Activated naive CD4-positive, alpha-beta T cell treated with anti-CD3 and anti-CD28 coated beads, Interleukin-2, amount 50 U/mL, for 72 hours (primary cell): ENCODE results near the gene SNAPC3. TPM values are rescaled to one million over a fixed set of nuclear protein-coding genes. Genes with fewer than 3 reads are reported as not detected.
"Not testable (repeated sequence)": the region's sequence is repeated elsewhere in the genome, so short reads cannot be mapped to it uniquely, and the experiment has no call there.

Source experiments
- ATAC-seq, 2 donors: fragments of 150-1000 bp; cut with Tn5 transposase; 2 replicates each; pipeline ENCODE4 v1.10.0; 2021; ENCODE audit warnings: mild to moderate bottlenecking in 2 of 2, moderate library complexity in 2 of 2
- DNase-seq, 2 donors: peaks; one replicate each; pipeline ENCODE4 v3.0.0; 2021 to 2022; ENCODE audit warnings: low spot score in 2 of 2
- H3K27ac Mint-ChIP-seq, 2 donors: one replicate each; pipeline ENCODE4 v1.8.0; 2022; ENCODE audit warnings: mild to moderate bottlenecking in 2 of 2, mixed read lengths in 2 of 2
- H3K36me3 Mint-ChIP-seq, 2 donors: one replicate each; pipeline ENCODE4 v1.8.0; 2022; ENCODE audit warnings: mixed read lengths in 2 of 2
- H3K9me3 Mint-ChIP-seq, 2 donors: one replicate each; pipeline ENCODE4 v1.8.0; 2022; ENCODE audit warnings: mixed read lengths in 2 of 2
- total RNA-seq, 2 donors: library from RNA; stranded (reverse); gene quantifications; one replicate each; pipeline ENCODE4 v1.2.3, GENCODE V29; 2022

The SNAPC3 gene
- total RNA-seq, 2 donors from 2014 or later = 23.8 to 35.9 TPM

DNA sequence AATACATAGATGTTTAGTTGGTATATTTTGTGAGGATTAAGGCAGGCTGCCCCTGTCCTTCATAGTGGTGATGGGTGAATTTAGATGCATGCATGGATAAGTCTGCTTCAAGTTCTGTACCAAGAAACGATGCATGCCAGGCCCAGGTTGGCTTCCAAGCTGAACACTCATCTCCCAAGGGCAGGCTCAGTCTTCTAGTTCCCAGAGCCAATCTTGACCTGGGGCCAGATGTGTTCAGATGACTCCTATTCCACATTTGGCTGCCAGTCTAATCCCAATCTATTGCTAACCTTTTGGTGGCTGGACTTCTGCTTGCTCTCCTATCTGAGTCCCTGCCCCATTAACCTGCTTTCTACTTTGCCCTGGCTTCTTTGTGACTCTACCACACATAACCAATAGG lies 18.5 kb upstream of the SNAPC3 start:
- H3K9me3 Mint-ChIP-seq = peaks cover 8 to 18% of the 10 kb centered on the region in 2 donors
- ATAC-seq = no peak
- H3K27ac Mint-ChIP-seq = no peak overlapping the region

DNA sequence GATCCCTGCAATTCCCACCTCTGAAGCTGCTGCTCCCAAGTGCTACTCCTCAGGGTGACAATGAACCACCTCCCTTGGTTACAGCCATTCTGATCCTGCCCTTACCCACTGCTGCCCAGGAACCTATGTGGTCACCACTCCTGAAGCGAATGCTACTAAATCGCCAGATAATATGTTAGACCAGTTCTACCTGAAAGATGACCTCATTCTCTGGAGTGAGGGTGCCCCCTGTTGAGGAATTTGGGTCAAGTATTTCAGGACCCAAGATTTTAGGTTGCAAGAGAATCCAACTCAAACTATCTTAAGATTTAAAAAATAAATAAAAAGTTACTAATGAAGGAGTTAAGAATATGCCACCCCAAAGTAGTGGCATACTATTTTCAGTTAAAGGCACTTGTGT lies 5.8 kb upstream of the SNAPC3 start:
- Mint-ChIP-seq H3K36me3 (no peaks in the 10 kb centered on the region), H3K27ac (no peak overlapping the region), H3K9me3 (no peaks in the 10 kb centered on the region)
- ATAC-seq (peak in 1 of 2 donors; percentile 51), DNase-seq (peak in 1 of 2 donors; percentile 31)

More for the DNA sequence above, 18.5 kb upstream of the SNAPC3 start:
- H3K36me3 Mint-ChIP-seq = peaks cover 7 to 16% of the 10 kb centered on the region in 2 donors
- DNase-seq = no peak

GRCh38 chr9:15417626-15418025 lies 5.0 kb upstream of the SNAPC3 start:
- ATAC-seq = no peak
- H3K9me3 Mint-ChIP-seq = no peaks in the 10 kb centered on the region
- no peaks in the 10 kb centered on the region for H3K36me3 Mint-ChIP-seq
- DNase-seq = no peak
- no peak overlapping the region for H3K27ac Mint-ChIP-seq

GRCh38 chr9:15420796-15421195 lies 1.9 kb upstream of the SNAPC3 start:
- ATAC-seq = no peak
- H3K36me3 Mint-ChIP-seq = peaks cover 12 to 23% of the 10 kb centered on the region in 2 donors
- no peak overlapping the region for H3K27ac Mint-ChIP-seq
- H3K9me3 Mint-ChIP-seq = no peaks in the 10 kb centered on the region
- no peak for DNase-seq

GRCh38 chr9:15421532-15421931 lies 1.1 kb upstream of the SNAPC3 start:
- H3K36me3 Mint-ChIP-seq = peaks cover 12 to 31% of the 10 kb centered on the region in 2 donors
- no peaks in the 10 kb centered on the region for H3K9me3 Mint-ChIP-seq
- no peak overlapping the region for H3K27ac Mint-ChIP-seq
- no peak for DNase-seq
- ATAC-seq = no peak

GRCh38 chr9:15421990-15422371 lies 695 bp upstream of the SNAPC3 start:
- Mint-ChIP-seq H3K9me3 (no peaks in the 10 kb centered on the region), H3K36me3 (peaks cover 12 to 31% of the 10 kb centered on the region in 2 donors), H3K27ac (peak overlapping the region; percentile 90 to 95)
- ATAC-seq (no peak), DNase-seq (no peak)

GRCh38 chr9:15423231-15423985 lies 732 bp downstream of the SNAPC3 start:
- Mint-ChIP-seq H3K27ac (peak overlapping the region; percentile 88 to 90), H3K36me3 (peaks cover 12 to 36% of the 10 kb centered on the region in 2 donors), H3K9me3 (no peaks in the 10 kb centered on the region)
- DNase-seq (no peak), ATAC-seq (peak; percentile 11 to 27)

DNA sequence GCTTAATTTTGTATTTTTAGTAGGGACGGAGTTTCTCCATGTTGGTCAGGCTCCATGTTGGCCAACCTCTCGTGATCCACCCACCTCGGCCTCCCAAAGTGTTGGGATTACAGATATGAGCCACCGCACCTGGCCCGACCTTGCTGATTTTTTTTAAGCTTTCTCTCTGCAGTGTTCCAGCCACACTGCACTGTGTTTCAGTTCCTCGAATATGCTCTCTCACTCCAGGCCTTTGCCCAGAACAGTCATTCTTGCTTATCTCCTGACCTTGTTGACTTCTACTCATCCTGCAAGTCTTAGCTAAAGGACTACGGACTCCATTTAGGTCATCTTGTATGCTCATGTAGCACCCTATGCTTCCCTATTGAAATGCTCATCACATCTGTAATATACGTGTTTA lies 3.3 kb downstream of the SNAPC3 start:
- Mint-ChIP-seq H3K9me3 (no peaks in the 10 kb centered on the region), H3K36me3 (peaks cover 12 to 47% of the 10 kb centered on the region in 2 donors), H3K27ac (no peak overlapping the region)
- no peak for ATAC-seq
- no peak for DNase-seq

DNA sequence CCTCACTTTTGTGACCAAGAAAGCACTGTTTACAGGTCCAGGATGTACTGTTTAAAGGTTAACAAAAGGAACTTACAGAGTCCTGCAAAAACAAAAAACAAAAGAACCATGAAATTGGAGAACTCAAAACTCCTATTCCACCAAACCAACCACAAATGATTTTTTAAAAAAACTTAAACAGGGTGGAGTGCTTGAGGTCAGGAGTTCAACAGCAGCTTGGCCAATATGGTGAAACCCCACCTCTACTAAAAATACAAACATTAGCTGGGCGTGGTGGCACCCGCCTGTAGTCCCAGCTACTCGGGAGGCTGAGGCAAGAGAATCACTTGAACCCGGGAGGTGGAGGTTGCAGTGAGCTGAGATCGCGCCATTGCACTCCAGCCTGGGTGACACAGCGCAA lies 5.0 kb downstream of the SNAPC3 start:
- H3K27ac Mint-ChIP-seq = not testable (repeated sequence)

GRCh38 chr9:15430920-15431844 lies 8.5 kb downstream of the SNAPC3 start:
- peak overlapping the region in 1 of 2 donors; percentile 25 for H3K27ac Mint-ChIP-seq
- H3K36me3 Mint-ChIP-seq = peaks cover 13 to 46% of the 10 kb centered on the region in 2 donors
- DNase-seq (no peak), ATAC-seq (no peak)
- H3K9me3 Mint-ChIP-seq = no peaks in the 10 kb centered on the region

More for the DNA sequence above, 5.0 kb downstream of the SNAPC3 start:
- not testable (repeated sequence) for DNase-seq, H3K9me3 Mint-ChIP-seq, ATAC-seq
- H3K36me3 Mint-ChIP-seq = peaks cover 12 to 48% of the 10 kb centered on the region in 2 donors

DNA sequence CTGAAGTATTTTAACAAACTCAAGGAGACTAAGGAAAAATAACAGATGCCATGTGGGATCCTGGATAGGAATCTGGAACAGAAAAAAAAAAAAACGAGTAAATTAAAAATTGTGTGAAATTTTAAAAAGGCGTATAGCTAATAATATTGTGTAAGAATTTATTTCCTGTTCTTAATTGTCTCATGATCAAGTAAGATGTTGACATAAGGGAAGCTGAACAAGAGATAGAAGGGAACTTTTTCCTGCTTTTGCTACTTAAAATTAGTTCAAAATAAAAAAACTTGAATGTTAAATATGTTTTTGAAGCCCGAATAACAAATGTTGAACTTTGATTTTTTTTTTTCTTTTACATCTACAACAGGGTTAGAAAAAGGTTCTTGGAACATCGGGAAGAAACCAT lies 10.5 kb downstream of the SNAPC3 start:
- DNase-seq = no peak
- ATAC-seq = no peak
- Mint-ChIP-seq H3K9me3 (no peaks in the 10 kb centered on the region), H3K27ac (no peak overlapping the region), H3K36me3 (peaks cover 17 to 56% of the 10 kb centered on the region in 2 donors)

DNA sequence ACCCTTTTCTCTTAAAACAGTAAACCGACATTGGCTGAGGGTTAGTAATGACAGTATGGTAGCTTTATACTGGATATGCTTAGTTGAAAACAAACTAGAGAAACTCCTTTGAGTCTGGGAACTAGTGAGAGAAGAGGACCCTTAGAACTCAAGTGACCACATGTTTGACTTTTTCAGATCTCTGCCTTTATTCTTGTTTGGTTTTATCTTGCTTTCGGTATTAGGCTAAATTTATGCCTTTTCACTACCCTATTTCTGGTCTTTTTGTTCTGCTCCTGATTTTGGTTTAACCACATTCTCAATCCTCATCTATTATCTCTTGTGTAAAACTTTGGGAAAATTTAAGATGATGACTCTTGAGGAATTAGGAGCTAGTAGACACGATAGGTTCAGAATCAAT lies 11.0 kb downstream of the SNAPC3 start:
- ATAC-seq (no peak), DNase-seq (no peak)
- peaks cover 17 to 51% of the 10 kb centered on the region in 2 donors for H3K36me3 Mint-ChIP-seq

GRCh38 chr9:15438891-15439290 lies 16.2 kb downstream of the SNAPC3 start:
- DNase-seq = no peak
- Mint-ChIP-seq H3K9me3 (peaks cover 0 to 6% of the 10 kb centered on the region in 2 donors), H3K36me3 (peaks cover 26 to 66% of the 10 kb centered on the region in 2 donors), H3K27ac (no peak overlapping the region)
- ATAC-seq = no peak

More for the DNA sequence above, 11.0 kb downstream of the SNAPC3 start:
- Mint-ChIP-seq H3K27ac (no peak overlapping the region), H3K9me3 (no peaks in the 10 kb centered on the region)

DNA sequence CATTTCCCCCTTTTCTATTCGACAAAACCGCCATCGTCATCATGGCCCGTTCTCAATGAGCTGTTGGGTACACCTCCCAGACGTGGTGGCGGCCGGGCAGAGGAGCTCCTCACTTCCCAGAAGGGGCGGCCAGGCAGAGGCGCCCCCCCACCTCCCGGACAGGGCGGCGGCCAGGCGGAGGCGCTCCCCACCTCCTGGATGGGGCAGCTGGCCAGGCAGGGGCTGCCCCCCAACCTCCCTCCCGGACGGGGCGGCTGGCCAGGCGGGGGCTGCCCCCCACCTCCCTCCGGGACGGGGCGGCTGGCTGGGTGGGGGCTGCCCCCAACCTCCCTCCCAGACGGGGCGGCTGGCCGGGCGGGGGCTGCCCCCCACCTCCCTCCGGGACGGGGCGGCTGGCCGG lies 19.2 kb downstream of the SNAPC3 start:
- not testable (repeated sequence) for DNase-seq, H3K9me3 Mint-ChIP-seq, H3K27ac Mint-ChIP-seq, ATAC-seq
- H3K36me3 Mint-ChIP-seq = peaks cover 9 to 47% of the 10 kb centered on the region in 2 donors

DNA sequence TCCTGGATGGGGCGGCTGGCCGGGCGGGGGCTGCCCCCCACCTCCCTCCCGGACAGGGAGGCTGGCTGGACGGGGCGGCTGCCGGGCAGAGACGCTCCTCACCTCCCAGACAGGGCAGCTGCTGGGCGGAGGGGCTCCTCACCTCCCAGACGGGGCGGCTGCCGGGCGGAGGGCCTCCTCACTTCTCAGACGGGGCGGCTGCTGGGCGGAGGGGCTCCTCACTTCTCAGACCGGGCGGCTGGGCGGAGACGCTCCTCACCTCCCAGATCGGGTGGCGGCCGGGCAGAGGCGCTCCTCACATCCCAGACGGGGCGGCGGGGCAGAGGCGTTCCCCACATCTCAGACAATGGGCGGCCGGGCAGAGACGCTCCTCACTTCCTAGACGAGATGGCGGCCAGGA lies 19.6 kb downstream of the SNAPC3 start:
- DNase-seq, H3K27ac Mint-ChIP-seq, ATAC-seq, H3K9me3 Mint-ChIP-seq: not testable (repeated sequence)
- H3K36me3 Mint-ChIP-seq = peaks cover 10 to 46% of the 10 kb centered on the region in 2 donors

GRCh38 chr9:15444141-15444540 lies 21.5 kb downstream of the SNAPC3 start:
- Mint-ChIP-seq H3K9me3 (peaks cover 0 to 6% of the 10 kb centered on the region in 2 donors), H3K36me3 (peaks cover 15 to 52% of the 10 kb centered on the region in 2 donors), H3K27ac (no peak overlapping the region)
- DNase-seq (no peak), ATAC-seq (no peak)

DNA sequence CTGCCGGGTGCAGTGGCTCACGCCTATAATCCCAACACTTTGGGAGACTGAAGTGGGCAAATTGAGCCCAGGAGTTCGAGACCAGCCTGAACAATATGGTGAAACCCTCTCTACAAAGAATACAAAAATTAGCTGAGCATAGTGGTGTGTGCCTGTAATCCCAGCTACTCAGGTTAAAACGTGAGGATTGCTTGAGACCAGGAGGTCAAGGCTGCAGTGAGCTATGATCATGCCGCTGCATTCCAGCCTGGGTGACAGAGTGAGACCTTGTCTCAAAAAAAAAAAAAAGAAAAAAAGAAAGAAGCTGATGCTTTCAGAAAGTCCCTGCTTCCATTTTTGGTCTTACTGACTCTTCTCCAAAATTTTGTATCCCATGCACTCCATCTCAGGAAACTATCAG lies 31.3 kb downstream of the SNAPC3 start:
- H3K36me3 Mint-ChIP-seq = peaks cover 0 to 19% of the 10 kb centered on the region in 2 donors
- H3K9me3 Mint-ChIP-seq = no peaks in the 10 kb centered on the region
- no peak for ATAC-seq
- no peak for DNase-seq
- H3K27ac Mint-ChIP-seq = peak overlapping the region in 1 of 2 donors; percentile 41
